HCT116 (cell line): ENCODE measurements around the gene INSYN1. TPM values are rescaled to one million over a fixed set of nuclear protein-coding genes. Genes with fewer than 3 reads are reported as not detected.

Source experiments
- ATAC-seq: fragments of 200-7000 bp; cut with Tn5 transposase; 2 replicates; pipeline ENCODE4 v1.9.1; 2020; ENCODE audit warnings: mild to moderate bottlenecking, moderate library complexity
- BruUV-seq: library from RNA; stranded (reverse); fragments of 400-500 nt; replicated peaks from 2 replicates; lab custom pipeline; 2021; lab: Mats Ljungman, UMichigan
- CTCF ChIA-PET: fragments of 300-600 bp; sonication (Branson Sonifier 250); formaldehyde crosslinking; loops from one replicate; lab custom pipeline; 2021; ENCODE audit warnings: antibody characterized with exemption; lab: Charles Lee
- POLR2A ChIA-PET: fragments of 300-600, 350-600 bp; sonication (Branson Sonifier 250); formaldehyde crosslinking; loops from one replicate; lab custom pipeline; 2021; ENCODE audit warnings: antibody characterized with exemption; lab: Charles Lee
- RAD21 ChIA-PET, 2 experiments: fragments of 300-600 bp; sonication (Branson Sonifier 250); formaldehyde crosslinking; loops; one replicate each; lab custom pipeline; 2023; ENCODE audit warnings: low total read pairs in 2 of 2; ENCODE audit not compliant: uncharacterized antibody in 2 of 2, unreplicated experiment in 2 of 2, low non-redundant PET in 1 of 2; lab: Charles Lee
- DNase-seq: peaks from one replicate; pipeline ENCODE4 v3.0.0-alpha.2; 2010; ENCODE audit warnings: low read depth, low spot score
- H2AFZ ChIP-seq: fragments of 200-600 bp; shearing (Covaris generic), sonication (generic); 2 replicates; pipeline ENCODE4 v1.6.1; 2017; ENCODE audit warnings: low read depth, mixed run types, mixed read lengths, antibody characterized with exemption, low read length; ENCODE audit not compliant: poor library complexity, severe bottlenecking
- H3K27ac ChIP-seq: 2 replicates; pipeline ENCODE4 v1.5.1; 2012; ENCODE audit warnings: low read depth, low read length
- H3K27me3 ChIP-seq: fragments of 200-600 bp; sonication (generic); 2 replicates; pipeline ENCODE4 v1.6.1; 2016; ENCODE audit warnings: mixed run types, low read length, mixed read lengths; ENCODE audit not compliant: insufficient read depth
- H3K36me3 ChIP-seq, 2 experiments: fragments of 200-500 bp in 1 of 2; fragments of 200-600 bp in 1 of 2; sonication (Bioruptor generic) in 1 of 2; sonication (generic) in 1 of 2; 2 replicates each; pipeline versions ENCODE4 v1.5.1 to v1.6.1; 2014 to 2016; ENCODE audit warnings: low read length in 2 of 2, inconsistent platforms in 1 of 2, mixed read lengths in 1 of 2, mixed run types in 1 of 2; ENCODE audit not compliant: insufficient read depth in 2 of 2, control insufficient read depth in 1 of 2
- H3K4me1 ChIP-seq, 2 experiments: fragments of 200-600 bp in 1 of 2; sonication (generic) in 1 of 2; 2 replicates each; pipeline versions ENCODE4 v1.5.1 to v1.6.1; 2012 to 2017; ENCODE audit warnings: low read length in 2 of 2, inconsistent platforms in 1 of 2, mild to moderate bottlenecking in 1 of 2, mixed read lengths in 1 of 2, mixed run types in 1 of 2, moderate library complexity in 1 of 2; ENCODE audit not compliant: insufficient read depth in 2 of 2, control insufficient read depth in 1 of 2
- H3K4me2 ChIP-seq: fragments of 200-600 bp; sonication (generic); 2 replicates; pipeline ENCODE4 v1.6.1; 2017; ENCODE audit warnings: mixed run types, low read length, mixed read lengths
- H3K4me3 ChIP-seq, 2 experiments: fragments of 200-600 bp in 1 of 2; sonication (generic) in 1 of 2; replicated peaks in 1 of 2; 2 replicates each; pipeline ENCODE4 v1.5.1; 2011 to 2016; ENCODE audit warnings: low read length in 2 of 2, control low read depth in 1 of 2, low read depth in 1 of 2, mild to moderate bottlenecking in 1 of 2, mixed read lengths in 1 of 2, mixed run types in 1 of 2
- H3K79me2 ChIP-seq: fragments of 200-600 bp; sonication (generic); 2 replicates; pipeline ENCODE4 v1.6.1; 2017; ENCODE audit warnings: mild to moderate bottlenecking, mixed run types, low read length, moderate library complexity, mixed read lengths; ENCODE audit not compliant: insufficient read depth
- H3K9ac ChIP-seq: fragments of 200-600 bp; sonication (generic); 2 replicates; pipeline ENCODE4 v1.6.1; 2016; ENCODE audit warnings: low read length, mixed read lengths
- H3K9me2 ChIP-seq: fragments of 200-600 bp; sonication (generic), shearing (Covaris generic); 2 replicates; pipeline ENCODE4 v1.6.1; 2017; ENCODE audit warnings: mixed run types, mild to moderate bottlenecking, moderate library complexity; ENCODE audit not compliant: insufficient read depth
- H3K9me3 ChIP-seq, 2 experiments: fragments of 200-500 bp in 1 of 2; fragments of 200-600 bp in 1 of 2; sonication (Bioruptor generic) in 1 of 2; sonication (generic) in 1 of 2; 2 replicates each; pipeline ENCODE4 v1.6.1; 2014 to 2017; ENCODE audit warnings: low read length in 2 of 2, mixed read lengths in 2 of 2, inconsistent platforms in 1 of 2, low read depth in 1 of 2, mild to moderate bottlenecking in 1 of 2, mixed run types in 1 of 2, moderate library complexity in 1 of 2; ENCODE audit not compliant: control insufficient read depth in 1 of 2, insufficient read depth in 1 of 2
- H4K20me1 ChIP-seq: fragments of 200-600 bp; sonication (generic), shearing (Covaris generic); 2 replicates; pipeline ENCODE4 v1.6.1; 2017; ENCODE audit warnings: mixed run types, mild to moderate bottlenecking, moderate library complexity; ENCODE audit not compliant: insufficient read depth
- CBX3 ChIP-seq: IDR thresholded peaks from 2 replicates; pipeline ENCODE4 v1.6.1; 2012; ENCODE audit warnings: low read depth
- CTCF ChIP-seq, 3 experiments: fragments of 200-600 bp in 1 of 3; sonication (generic) in 1 of 3; IDR thresholded peaks in 2 of 3; conservative IDR thresholded peaks in 1 of 3; 2 replicates each; pipeline ENCODE4 v1.5.1; 2012 to 2017; ENCODE audit warnings: low read depth in 2 of 3, low read length in 2 of 3, antibody characterized with exemption in 1 of 3, borderline replicate concordance in 1 of 3, control low read depth in 1 of 3, mild to moderate bottlenecking in 1 of 3, mixed read lengths in 1 of 3, mixed run types in 1 of 3, moderate library complexity in 1 of 3; ENCODE audit not compliant: insufficient read depth in 1 of 3
- ELF1 ChIP-seq: IDR thresholded peaks from 2 replicates; pipeline ENCODE4 v1.6.1; 2012; ENCODE audit warnings: low read depth, borderline replicate concordance
- EZH2phosphoT487 ChIP-seq: fragments of 200-600 bp; IDR thresholded peaks from 2 replicates; pipeline ENCODE4 v1.6.1; 2018; ENCODE audit warnings: antibody characterized with exemption, borderline replicate concordance
- FOSL1 ChIP-seq: IDR thresholded peaks from 2 replicates; pipeline ENCODE4 v1.6.1; 2012; ENCODE audit warnings: low read depth
- POLR2A ChIP-seq: IDR thresholded peaks from 2 replicates; pipeline ENCODE4 v1.7.0; 2011; ENCODE audit warnings: borderline replicate concordance; ENCODE audit not compliant: insufficient read depth, insufficient read length; ENCODE audit errors: extremely low read depth
- SIN3A ChIP-seq: IDR thresholded peaks from 2 replicates; pipeline ENCODE4 v1.6.1; 2012; ENCODE audit warnings: low read depth
- YY1 ChIP-seq: IDR thresholded peaks from 2 replicates; pipeline ENCODE4 v1.6.1; 2011; ENCODE audit warnings: low read length, low read depth, moderate library complexity, mild to moderate bottlenecking; ENCODE audit not compliant: insufficient replicate concordance; ENCODE audit errors: extremely low read depth
- ZBTB33 ChIP-seq: IDR thresholded peaks from 2 replicates; pipeline ENCODE4 v1.6.1; 2011; ENCODE audit warnings: mild to moderate bottlenecking, low read length, moderate library complexity; ENCODE audit not compliant: insufficient replicate concordance; ENCODE audit errors: extremely low read depth
- ZFX ChIP-seq: fragments of 450-650 bp; IDR thresholded peaks from 2 replicates; pipeline ENCODE4 v1.6.1; 2017
- ZNF274 ChIP-seq: fragments of 200-500 bp; sonication (Bioruptor generic); IDR thresholded peaks from 2 replicates; pipeline ENCODE4 v1.6.1; 2014; ENCODE audit warnings: mild to moderate bottlenecking, low read depth, low read length, inconsistent platforms
- intact Hi-C: fragments of 100-400 bp; cut with micrococcal nuclease; formaldehyde crosslinking; loops from 2 replicates; pipeline ENCODE4 v1.10.0; 2022
- total RNA-seq: library from RNA; stranded (reverse); gene quantifications from one replicate; pipeline ENCODE4 v1.2.1, GENCODE V29; 2021; ENCODE audit not compliant: unreplicated experiment
- TF ChIP-seq, protein P1 (sequence below): IDR thresholded peaks from 2 replicates; pipeline ENCODE4 v1.6.1; 2012; ENCODE audit warnings: low read depth

Gene INSYN1
- total RNA-seq, 1 experiment from 2014 or later = 2.0 TPM

GRCh38 chr15:73717206-73717605, 35.9 kb downstream of the INSYN1 start:
- peaks cover 0 to 4% of the 10 kb centered on the region in 2 experiments; a peak in 1 of 4 replicates for H3K36me3 ChIP-seq
- no peak overlapping the region for H3K4me2 ChIP-seq
- H4K20me1 ChIP-seq = no peaks in the 10 kb centered on the region
- no TSS peak for BruUV-seq
- no peaks in the 10 kb centered on the region for H3K27me3 ChIP-seq
- H2AFZ ChIP-seq = no peak overlapping the region
- no peak overlapping the region for H3K4me3 ChIP-seq
- H3K9me2 ChIP-seq = no peaks in the 10 kb centered on the region
- no peak overlapping the region for H3K9ac ChIP-seq
- POLR2A ChIA-PET = no interaction called here
- H3K4me1 ChIP-seq = no peaks in the 10 kb centered on the region
- TF ChIP-seq SIN3A (no peak), EZH2phosphoT487 (no peak), YY1 (no peak), CTCF (IDR thresholded peaks at IDR 0.05 in 2 of 3, conservative IDR thresholded peaks at IDR 0.05 in 1 of 3; ENCODE audit: borderline replicate concordance in 1 of 3, insufficient read depth in 1 of 3, low read depth in 2 of 3, low read length in 2 of 3) (no peak), ZNF274 (no peak)
- ATAC-seq = no peak
- RAD21 ChIA-PET = no interaction called here
- no peak overlapping the region for H3K27ac ChIP-seq
- intact Hi-C loops = no loop called here
- no peak for DNase-seq
- H3K79me2 ChIP-seq = no peaks in the 10 kb centered on the region
- no peaks in the 10 kb centered on the region for H3K9me3 ChIP-seq
- CTCF ChIA-PET = interaction anchor here (1.3 kb wide), 1 partner anchor 12 kb away, joined by 5 read pairs; no protein-coding TSS in a partner anchor

DNA sequence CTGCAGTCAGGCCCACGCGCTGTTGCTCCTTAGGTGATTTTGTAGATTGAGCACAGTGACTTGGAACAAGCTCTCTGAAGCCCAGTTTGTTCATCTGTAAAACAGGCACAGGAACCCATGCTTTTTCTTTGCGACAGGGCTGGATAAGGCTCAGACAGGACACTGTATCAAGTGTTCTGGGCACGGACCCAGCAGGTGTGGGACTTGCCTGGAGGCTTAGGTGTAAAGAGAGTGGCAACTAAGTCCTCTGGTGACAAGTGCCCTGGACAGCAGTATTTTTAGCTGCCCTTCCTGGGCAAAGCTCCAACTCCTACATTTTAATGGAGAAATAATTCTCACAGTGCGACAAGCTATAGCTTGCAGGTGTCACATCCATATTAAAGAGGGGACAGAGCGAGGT, 36.7 kb downstream of the INSYN1 start:
- TF ChIP-seq SIN3A = no peak
- no peak for TF ChIP-seq POLR2A
- TF ChIP-seq ELF1 = no peak
- TF ChIP-seq ZFX = no peak
- TF ChIP-seq EZH2phosphoT487 = no peak
- TF ChIP-seq ZBTB33 = no peak
- TF ChIP-seq, protein P1, sequence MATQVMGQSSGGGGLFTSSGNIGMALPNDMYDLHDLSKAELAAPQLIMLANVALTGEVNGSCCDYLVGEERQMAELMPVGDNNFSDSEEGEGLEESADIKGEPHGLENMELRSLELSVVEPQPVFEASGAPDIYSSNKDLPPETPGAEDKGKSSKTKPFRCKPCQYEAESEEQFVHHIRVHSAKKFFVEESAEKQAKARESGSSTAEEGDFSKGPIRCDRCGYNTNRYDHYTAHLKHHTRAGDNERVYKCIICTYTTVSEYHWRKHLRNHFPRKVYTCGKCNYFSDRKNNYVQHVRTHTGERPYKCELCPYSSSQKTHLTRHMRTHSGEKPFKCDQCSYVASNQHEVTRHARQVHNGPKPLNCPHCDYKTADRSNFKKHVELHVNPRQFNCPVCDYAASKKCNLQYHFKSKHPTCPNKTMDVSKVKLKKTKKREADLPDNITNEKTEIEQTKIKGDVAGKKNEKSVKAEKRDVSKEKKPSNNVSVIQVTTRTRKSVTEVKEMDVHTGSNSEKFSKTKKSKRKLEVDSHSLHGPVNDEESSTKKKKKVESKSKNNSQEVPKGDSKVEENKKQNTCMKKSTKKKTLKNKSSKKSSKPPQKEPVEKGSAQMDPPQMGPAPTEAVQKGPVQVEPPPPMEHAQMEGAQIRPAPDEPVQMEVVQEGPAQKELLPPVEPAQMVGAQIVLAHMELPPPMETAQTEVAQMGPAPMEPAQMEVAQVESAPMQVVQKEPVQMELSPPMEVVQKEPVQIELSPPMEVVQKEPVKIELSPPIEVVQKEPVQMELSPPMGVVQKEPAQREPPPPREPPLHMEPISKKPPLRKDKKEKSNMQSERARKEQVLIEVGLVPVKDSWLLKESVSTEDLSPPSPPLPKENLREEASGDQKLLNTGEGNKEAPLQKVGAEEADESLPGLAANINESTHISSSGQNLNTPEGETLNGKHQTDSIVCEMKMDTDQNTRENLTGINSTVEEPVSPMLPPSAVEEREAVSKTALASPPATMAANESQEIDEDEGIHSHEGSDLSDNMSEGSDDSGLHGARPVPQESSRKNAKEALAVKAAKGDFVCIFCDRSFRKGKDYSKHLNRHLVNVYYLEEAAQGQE = no peak
- no peak for TF ChIP-seq FOSL1
- TF ChIP-seq CBX3 = no peak
- DNase-seq (no peak), ATAC-seq (no peak)
- Histone ChIP-seq H3K9ac (no peak overlapping the region), H4K20me1 (no peaks in the 10 kb centered on the region), H3K36me3 (peaks cover 0 to 6% of the 10 kb centered on the region in 2 experiments; a peak in 3 of 4 replicates), H3K4me2 (no peak overlapping the region), H3K9me2 (no peaks in the 10 kb centered on the region), H2AFZ (no peak overlapping the region), H3K4me3 (no peak overlapping the region), H3K4me1 (no peaks in the 10 kb centered on the region), H3K27me3 (no peaks in the 10 kb centered on the region), H3K9me3 (no peaks in the 10 kb centered on the region), H3K27ac (no peak overlapping the region), H3K79me2 (no peaks in the 10 kb centered on the region)
- ChIA-PET CTCF (interaction anchor here (1.3 kb wide), 1 partner anchor 11 kb away, joined by 5 read pairs; no protein-coding TSS in a partner anchor), RAD21 (no interaction called here), POLR2A (no interaction called here)
- BruUV-seq = no TSS peak
- intact Hi-C loops = no loop called here
